Nephron (organoid): ENCODE measurements around the gene AEBP2.
A peak's percentile ranks its signal among the peaks of the same experiment; 100 is the strongest.
"Not testable (repeated sequence)": the region's sequence is repeated elsewhere in the genome, so short reads cannot be mapped to it uniquely, and the experiment has no call there.

Source experiments
- H3K27ac Mint-ChIP-seq, 3 experiments: 2 replicates each; pipeline ENCODE4 v1.8.0; 2020; ENCODE audit warnings: mixed read lengths in 3 of 3, mild to moderate bottlenecking in 2 of 3, moderate library complexity in 1 of 3
- H3K27me3 Mint-ChIP-seq: 2 replicates; pipeline ENCODE4 v1.8.0; 2021; ENCODE audit warnings: low read depth, mild to moderate bottlenecking, moderate library complexity, mixed read lengths
- H3K36me3 Mint-ChIP-seq: 2 replicates; pipeline ENCODE4 v1.8.0; 2020; ENCODE audit warnings: low read depth, mixed read lengths
- H3K4me1 Mint-ChIP-seq: 2 replicates; pipeline ENCODE4 v1.8.0; 2020; ENCODE audit warnings: mixed read lengths
- H3K4me3 Mint-ChIP-seq, 3 experiments: 2 replicates each; pipeline ENCODE4 v1.8.0; 2020; ENCODE audit warnings: mild to moderate bottlenecking in 3 of 3, mixed read lengths in 3 of 3, moderate library complexity in 2 of 3
- H3K9me3 Mint-ChIP-seq: 2 replicates; pipeline ENCODE4 v1.8.0; 2020; ENCODE audit warnings: mixed read lengths
- CTCF ChIP-seq, 3 experiments: fragments of 200-600 bp; sonication (generic); IDR thresholded peaks; one replicate each; pipeline ENCODE4 v1.5.0; 2021; ENCODE audit warnings: antibody characterized with exemption in 3 of 3; ENCODE audit not compliant: unreplicated experiment in 3 of 3

Gene AEBP2

GRCh38 chr12:19398376-19399363, 40.6 kb upstream of the AEBP2 start:
- Mint-ChIP-seq H3K9me3 (no peaks in the 10 kb centered on the region), H3K27ac (peak overlapping the region in 1 of 3 experiments; percentile 37), H3K4me3 (no peak overlapping the region), H3K4me1 (peaks cover 24% of the 10 kb centered on the region), H3K27me3 (no peaks in the 10 kb centered on the region), H3K36me3 (no peaks in the 10 kb centered on the region)
- TF ChIP-seq CTCF (IDR thresholded peaks at IDR 0.05; ENCODE audit: unreplicated experiment in 3 of 3): no peak

- H3K9me3 Mint-ChIP-seq: not testable (repeated sequence)
Observed at GRCh38 chr12:19400649-19401285, 38.5 kb upstream of the AEBP2 start.

DNA sequence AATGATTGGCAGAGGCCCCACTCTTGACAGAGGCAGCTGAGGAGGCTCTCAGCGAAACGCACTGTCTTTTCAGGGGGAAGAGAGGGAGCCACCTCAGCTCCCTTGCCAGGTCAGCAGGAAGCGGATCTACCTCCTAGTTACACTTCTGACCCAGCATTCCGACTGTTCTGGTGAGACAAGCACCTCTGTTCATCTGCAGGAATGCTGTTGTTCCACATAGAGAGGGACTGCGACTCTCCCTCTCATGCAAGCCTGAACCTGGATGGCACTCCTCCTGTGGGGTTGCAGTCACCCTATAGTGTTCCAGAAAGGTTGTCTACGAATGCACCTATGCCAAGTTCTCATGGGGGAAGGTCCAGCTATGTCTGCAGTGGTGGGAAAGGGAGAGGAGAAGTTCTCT, 37.1 kb upstream of the AEBP2 start:
- H3K4me3 Mint-ChIP-seq: no peak overlapping the region
- no peaks in the 10 kb centered on the region for H3K36me3 Mint-ChIP-seq
- H3K9me3 Mint-ChIP-seq: no peaks in the 10 kb centered on the region
- H3K27me3 Mint-ChIP-seq: no peaks in the 10 kb centered on the region
- H3K27ac Mint-ChIP-seq: peak overlapping the region in 1 of 3 experiments; percentile 57
- peaks cover 23% of the 10 kb centered on the region for H3K4me1 Mint-ChIP-seq
- no peak for TF ChIP-seq CTCF (IDR thresholded peaks at IDR 0.05; ENCODE audit: unreplicated experiment in 3 of 3)

More at GRCh38 chr12:19400649-19401285, 38.5 kb upstream of the AEBP2 start:
- not testable (repeated sequence) for H3K27me3 Mint-ChIP-seq, H3K4me3 Mint-ChIP-seq, H3K27ac Mint-ChIP-seq, H3K36me3 Mint-ChIP-seq
- H3K4me1 Mint-ChIP-seq: peaks cover 23% of the 10 kb centered on the region

DNA sequence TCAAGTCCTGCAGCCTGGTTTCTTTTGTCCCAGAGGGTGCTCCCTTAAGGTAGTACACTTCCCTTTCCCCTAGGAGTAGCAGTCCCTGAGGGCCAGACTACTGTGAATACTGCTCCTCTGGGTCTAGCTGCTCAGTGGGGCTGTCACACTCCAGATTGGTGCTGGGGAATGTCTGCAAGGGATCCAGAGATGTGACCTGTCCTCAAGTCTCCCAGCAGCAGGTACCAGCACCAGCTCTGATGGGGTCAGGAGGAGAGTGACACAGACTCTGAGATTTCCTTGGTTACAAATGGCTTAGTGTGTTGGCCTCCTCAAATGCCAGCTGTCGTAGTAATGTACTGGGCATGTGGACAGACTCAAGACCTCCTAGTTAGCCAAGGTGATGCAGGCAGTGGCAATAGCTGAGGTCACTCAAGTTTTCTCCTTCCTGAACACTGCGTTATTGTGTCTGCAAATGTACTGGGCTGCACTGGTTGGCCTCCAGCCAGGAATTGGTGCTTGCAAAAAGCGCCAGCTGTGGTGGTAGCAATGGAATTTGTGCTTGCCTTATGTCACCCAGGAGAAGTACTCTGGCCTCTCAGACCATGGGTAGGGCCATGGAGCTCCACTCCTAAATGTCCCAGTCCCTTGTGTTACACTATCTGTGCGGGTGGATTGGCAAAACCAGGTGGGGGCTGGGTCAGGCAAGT, 36.4 kb upstream of the AEBP2 start:
- H3K9me3 Mint-ChIP-seq: no peaks in the 10 kb centered on the region
- no peak for TF ChIP-seq CTCF (IDR thresholded peaks at IDR 0.05; ENCODE audit: unreplicated experiment in 3 of 3)
- H3K27ac Mint-ChIP-seq: peak overlapping the region in 2 of 3 experiments; percentile 54 to 67
- H3K4me1 Mint-ChIP-seq: peaks cover 25% of the 10 kb centered on the region
- no peak overlapping the region for H3K4me3 Mint-ChIP-seq
- no peaks in the 10 kb centered on the region for H3K27me3 Mint-ChIP-seq
- H3K36me3 Mint-ChIP-seq: no peaks in the 10 kb centered on the region

GRCh38 chr12:19404242-19404880, 34.9 kb upstream of the AEBP2 start:
- peak overlapping the region in 2 of 3 experiments; percentile 26 to 44 for H3K27ac Mint-ChIP-seq

More at GRCh38 chr12:19404242-19404880, 34.9 kb upstream of the AEBP2 start:
- Mint-ChIP-seq H3K4me1 (peaks cover 33% of the 10 kb centered on the region), H3K36me3 (no peaks in the 10 kb centered on the region), H3K4me3 (no peak overlapping the region), H3K9me3 (no peaks in the 10 kb centered on the region), H3K27me3 (no peaks in the 10 kb centered on the region)
- no peak for TF ChIP-seq CTCF (IDR thresholded peaks at IDR 0.05; ENCODE audit: unreplicated experiment in 3 of 3)
